GM21619 (cell line): ENCODE measurements around the gene TIPARP.
A peak's percentile ranks its signal among the peaks of the same experiment; 100 is the strongest.
"Not testable (repeated sequence)": the region's sequence is repeated elsewhere in the genome, so short reads cannot be mapped to it uniquely, and the experiment has no call there.

Source experiments
- ATAC-seq: cut with Tn5 transposase; IDR thresholded peaks from one replicate; pipeline ENCODE4 v1.9.1; 2021; ENCODE audit not compliant: unreplicated experiment

Gene TIPARP

DNA sequence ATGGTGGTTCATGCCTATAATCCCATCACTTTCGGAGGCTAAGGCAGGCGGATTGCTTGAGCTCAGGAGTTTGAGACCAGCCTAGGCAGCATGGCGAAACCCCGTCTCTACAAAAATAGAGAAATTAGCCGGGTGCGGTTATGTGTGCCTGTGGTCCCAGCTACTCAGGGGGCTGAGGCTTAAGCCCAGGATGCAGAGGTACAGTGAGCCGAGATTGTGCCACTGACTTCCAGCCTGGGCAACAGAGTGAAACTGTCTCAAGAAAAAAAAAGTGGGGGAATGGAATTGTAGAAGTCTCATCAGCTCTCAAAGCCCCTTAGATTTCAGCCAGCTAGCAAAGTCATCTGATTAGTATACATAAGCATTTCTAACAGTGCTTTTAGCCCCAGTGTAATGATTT lies 33.2 kb downstream of the TIPARP start:
- ATAC-seq, result no peak

DNA sequence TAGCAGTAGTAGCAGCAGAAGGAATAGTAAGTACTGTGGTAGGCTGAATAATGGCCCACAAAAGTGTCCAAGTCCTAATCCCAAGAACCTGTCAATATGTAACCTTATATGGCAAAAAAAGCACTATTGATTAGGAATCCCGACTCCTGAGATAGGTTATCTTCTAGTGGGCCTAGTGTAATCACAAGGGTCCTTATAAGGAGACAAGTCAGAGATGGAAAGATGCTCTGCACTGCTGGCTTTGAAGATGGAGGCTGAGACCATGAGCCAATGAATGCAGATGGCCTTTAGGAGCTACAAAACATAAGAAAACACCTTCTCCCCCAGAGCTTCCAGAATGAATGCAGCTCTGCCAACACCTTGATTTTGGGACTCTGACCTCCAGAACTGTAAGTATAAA lies 36.0 kb downstream of the TIPARP start:
- no peak for ATAC-seq

DNA sequence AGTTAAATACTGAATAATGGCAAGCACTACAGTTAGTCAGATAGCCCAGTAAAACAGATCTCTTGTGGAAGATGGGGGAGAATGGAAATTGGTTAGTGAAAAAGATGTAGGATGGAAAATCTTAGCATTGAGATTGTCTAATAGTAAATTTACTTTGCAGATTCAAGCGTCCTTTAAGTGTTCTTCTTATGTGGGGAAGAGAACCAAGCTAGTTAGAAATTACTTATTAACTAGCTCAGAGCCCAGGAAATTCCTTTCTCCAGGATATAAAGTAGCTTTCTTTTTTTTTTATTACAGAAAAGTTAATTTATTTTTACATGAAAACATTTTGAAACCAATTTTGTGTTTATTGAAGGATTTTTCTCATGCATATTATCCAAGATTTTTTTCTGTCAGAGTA lies 36.7 kb downstream of the TIPARP start:
- no peak for ATAC-seq

DNA sequence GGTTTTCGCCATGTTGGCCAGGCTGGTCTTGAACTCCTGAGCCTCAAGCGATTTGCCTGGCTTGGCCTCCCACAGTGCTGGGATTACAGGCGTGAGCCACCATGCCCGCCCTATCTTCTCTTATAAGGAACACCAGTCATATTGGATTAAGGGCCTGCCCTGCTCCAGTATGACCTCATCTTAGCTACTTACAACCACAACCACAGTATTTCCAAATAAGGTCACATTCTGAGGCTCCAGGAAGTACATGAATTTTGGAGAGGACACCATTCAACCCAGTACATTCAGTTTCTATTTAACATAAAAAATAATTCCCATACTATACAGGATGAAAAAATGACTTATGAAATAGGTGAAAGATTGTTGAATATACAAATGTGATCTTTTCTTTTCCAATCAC lies 37.6 kb downstream of the TIPARP start:
- peak; percentile 79 for ATAC-seq

DNA sequence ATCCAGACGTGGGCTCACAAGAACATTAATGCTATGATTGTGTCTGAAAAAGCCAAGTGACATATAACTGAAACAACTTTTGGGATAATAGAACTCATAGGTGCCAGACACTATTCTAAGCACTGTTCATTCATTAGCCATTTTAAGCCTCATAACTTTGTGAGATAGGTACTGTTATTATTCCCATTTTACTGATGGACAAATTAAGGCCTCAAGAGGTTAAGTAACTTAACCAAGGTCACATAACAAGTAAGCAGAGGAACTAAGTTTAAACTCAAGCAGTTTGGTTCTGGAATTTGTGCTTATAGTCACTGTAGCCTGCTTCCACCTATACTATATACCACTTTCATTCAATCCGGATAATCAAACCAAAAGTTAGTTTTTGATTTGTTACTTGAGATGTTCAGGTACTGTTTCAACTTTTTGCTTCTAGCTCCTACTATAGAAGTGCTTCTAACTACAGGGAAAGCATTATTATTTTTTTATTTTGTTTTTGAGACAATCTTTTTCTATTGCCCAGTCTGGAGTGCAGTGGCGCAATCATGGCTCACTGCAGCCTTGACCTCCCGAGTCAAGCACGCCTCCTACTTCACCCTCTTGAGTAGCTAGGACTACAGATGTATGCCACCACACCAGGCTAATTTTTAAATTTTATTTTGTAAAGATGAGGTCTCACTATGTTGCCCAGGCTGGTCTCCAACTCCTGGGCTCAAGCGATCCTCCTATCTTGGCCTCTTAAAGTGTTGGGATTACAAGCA lies 41.9 kb downstream of the TIPARP start:
- ATAC-seq, result no peak

DNA sequence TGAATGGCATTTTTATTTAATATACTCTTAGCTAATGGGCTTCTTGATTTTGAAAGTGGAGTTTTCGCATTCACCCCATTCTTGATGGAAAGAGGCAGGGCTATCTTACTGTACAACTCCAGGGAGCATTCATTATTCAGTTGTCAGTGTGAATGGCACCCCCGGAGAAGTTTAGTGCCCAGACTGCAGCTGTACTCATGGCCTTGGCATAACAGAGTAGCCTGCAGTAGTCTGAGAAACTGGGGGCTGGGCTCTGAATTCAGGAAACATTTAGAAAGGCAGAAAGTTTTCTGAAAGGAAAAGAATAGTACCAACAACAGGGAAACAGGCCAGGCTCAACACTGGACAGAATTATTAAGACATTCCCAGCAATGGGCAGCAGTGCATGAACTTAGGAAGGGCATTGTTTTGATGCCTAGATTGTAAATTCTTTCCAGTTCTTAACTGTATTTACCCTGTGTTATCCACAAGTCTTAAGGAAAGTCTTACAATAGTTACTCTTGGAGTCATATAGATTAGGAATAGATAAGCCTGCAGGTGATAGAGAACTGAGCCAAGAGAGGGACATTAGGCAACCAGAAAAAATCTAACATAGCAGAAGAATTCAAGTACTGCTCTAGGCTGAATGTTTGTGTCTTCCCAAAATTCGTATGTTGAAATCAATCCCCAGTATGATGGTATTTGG lies 44.4 kb downstream of the TIPARP start:
- no peak for ATAC-seq

DNA sequence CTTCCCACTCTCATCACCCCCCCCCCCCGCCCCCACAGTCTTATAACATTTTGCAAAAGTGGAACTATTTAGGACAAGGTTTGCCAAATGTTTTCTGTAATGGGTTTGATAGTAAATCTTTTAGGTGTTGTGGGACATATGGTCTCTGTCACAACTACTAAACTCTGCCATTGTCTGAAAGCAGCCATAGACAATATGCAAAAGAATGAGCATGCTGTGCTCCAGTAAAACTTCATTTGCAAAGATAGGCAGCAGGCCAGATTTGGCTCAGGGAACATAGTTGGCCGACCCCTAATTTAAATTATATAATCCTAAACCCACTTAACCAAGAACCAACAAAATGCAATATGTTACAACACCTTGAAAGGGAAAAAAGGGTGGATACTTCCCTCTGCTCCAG lies 46.4 kb downstream of the TIPARP start:
- no peak for ATAC-seq

DNA sequence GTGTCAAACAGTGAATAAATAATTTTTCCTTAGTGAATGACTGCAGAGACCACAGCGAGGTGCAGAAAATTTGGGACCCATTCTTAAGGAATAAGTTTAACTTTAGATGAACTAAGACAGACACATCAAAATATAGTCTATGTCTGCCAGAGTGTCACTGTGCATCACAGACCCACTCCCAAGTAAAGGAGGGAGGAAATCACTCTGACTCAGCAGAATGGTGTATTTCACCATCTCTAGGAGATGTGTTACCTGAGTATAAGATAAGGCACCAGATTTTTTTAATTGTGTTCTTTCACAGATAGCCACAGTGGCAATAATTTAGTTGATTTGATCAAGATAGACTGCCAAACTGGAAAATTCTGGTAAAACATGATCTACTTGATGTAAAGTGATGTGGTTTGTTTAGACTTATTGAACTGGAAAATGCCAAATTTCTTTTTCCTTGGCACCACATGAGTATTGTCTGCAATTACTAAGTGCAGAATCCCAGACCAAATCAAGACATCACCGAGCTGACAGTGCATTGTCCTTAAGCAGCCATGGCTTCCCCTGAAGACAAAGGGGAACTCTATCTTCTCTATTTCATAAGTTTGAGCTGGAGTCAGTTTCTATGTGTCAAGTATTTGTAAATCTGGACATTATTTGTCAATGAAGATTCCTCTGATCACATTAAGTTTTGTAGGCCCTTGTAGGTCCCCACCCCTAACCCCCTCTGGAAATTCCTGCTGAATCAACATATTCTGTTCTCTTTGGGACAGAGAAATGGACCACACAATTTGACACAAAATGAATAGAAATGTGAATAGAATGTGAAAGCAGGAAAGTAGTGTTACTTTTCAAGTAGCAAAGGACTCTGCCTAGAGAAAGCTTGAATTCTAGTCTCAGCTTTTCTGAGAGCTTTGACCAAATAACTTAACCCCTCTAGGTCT lies 47.6 kb downstream of the TIPARP start:
- ATAC-seq, result no peak

DNA sequence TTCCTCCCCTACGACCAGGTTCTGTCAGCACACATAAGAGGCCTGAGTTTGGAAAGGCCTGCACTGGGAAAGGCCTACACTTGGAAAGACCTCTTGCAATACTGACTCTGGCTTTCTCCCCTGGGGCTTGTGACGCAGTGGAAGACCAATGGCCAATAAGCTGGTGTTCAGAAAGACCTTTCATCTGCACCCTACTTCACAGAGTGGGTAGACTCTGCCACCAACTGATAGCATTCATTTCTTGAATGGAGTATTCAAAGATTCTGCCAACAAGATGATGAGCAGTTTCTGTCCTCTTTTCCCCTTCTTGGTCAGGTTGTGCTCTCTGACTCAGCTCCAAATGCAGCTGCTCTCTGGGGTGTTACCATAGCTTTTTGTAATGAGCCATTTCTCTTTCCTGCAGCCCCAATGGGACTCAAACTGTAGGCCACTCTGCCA lies 48.8 kb downstream of the TIPARP start:
- peak; percentile 45 for ATAC-seq

DNA sequence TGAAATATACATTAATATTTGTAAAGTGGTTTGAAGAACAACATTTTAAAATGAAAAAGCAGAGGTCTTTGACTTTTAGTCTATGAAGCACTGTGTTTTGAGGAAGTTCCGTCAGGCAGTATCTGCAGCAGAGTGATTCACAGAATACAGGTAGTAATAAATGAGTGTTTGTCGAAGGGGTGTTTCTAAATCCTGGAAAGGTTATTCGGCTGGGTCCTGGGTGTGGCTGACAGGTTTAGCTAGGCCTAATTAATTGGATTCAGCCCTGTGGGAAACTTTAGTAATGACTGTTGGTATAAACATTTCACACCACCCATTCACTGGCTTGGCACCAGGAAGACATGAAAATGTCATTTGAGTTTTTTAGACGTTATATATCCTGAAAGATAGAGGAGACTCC lies 51.3 kb downstream of the TIPARP start:
- no peak for ATAC-seq

DNA sequence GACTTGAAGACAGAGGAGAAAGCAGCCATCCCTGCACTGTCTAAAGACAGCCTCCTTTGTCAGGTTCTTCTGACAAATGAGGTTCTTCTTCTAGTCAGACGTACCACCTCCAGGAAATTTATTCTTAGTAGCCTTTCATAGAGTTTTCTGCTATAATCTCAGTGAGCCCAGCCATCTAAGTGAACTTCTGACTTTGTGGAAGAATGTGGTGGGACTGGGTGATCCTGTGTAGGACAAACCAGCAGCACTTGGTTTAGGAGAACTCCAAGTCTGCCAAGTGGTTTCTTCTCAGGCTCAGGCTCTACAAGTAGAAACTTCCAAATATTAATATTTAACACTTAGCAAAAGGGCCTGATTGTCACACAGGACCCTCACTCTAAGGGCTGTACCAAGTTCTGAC lies 52.1 kb downstream of the TIPARP start:
- ATAC-seq, result no peak

DNA sequence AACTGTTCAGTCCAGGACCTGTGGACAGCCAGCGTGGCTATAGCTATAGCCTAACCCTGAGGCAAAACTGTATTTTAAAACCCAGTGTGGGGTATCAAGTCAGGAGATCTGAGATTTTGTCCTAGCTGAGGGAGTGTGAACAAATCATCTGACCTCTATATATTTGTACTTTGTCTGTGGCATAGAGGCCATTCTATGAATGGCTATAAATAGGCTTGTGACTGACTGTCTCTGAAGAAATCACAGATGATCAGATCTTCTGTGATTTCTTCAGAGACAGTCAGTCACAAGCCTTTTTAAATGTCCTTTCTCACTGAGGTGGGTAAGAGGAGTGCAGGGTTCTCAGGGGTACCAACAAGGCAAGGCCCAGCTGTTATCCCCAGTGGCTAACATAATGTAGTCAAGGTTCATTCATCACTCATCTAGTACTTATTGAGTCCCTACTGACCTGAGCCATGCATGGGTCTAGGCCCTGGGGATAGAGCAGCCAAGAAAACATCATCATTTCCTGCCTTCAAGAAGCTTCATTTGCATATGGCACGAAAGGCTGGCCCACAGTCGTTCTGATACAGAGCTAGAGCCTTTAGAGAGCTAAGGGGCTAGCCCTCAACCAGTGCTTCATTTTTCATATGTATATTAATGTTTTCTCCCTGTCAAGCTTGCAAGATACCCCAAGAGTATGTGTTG lies 53.3 kb downstream of the TIPARP start:
- peak; percentile 93 for ATAC-seq

DNA sequence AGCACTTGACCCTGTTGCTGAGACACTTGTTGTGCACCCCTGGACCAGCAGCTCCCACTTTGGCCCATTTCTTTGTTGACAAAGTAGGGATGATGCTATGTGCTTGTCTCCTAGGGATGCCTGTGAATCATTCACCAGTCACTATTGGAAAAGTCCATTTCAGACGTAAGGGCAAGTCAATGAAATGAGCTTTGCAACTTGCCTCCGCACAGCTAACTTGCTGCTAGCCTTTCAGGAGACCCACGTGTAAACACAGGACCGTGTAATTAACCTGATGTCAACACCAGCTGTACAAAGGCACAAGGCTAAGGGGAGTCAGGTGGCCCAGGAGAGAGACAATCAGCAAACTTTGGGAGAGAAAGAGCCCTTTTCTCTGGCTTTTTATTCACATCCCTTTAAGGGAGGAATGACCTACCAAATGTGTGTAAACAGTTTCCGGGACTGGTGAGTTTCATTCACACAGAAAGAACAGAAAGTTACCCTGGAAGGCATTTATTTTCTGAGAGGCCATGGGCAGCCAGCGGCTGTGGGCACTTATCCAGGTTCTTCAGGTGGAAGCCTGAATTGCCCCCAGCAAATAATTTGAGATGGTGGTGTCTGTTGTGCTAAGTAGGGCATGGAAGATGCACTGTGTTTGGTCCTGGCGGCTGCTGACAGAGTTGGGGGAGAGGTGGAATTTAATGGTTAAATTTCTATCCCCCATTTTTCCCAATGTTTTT lies 54.0 kb downstream of the TIPARP start:
- ATAC-seq, result no peak

DNA sequence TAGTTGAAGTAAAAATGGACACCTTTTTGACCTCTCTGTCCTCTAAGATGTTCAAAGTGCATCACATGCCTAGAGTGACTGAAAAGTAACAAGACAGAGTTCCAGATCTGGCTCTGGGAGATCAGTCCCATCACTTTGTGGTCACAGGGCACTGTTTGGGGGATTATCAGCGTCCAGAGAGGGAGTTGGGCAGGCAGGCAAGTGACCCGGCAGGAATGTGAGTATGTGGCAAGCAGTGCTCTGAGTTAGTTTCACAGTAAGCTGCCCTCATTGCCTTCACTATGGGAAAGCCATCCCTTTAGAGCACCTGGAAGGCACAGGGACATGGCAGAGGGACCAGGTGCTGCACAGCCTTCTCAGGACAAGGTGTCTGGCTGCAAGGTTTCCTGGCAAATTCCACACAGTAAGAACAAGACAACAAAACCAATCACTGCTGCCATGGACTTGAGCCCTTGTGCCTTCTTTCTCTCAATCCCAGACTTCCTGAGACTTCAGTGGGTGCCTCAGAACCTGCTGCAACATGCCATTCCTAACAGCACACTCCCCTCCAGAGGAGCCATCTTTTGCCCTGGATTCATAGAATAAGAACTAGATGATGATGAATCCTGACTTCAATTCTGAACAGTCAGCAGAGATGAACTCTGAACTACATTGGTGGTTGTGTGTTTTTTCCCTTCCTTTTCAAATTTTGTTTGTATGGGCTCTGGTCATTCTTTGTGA lies 55.2 kb downstream of the TIPARP start:
- ATAC-seq, result no peak

DNA sequence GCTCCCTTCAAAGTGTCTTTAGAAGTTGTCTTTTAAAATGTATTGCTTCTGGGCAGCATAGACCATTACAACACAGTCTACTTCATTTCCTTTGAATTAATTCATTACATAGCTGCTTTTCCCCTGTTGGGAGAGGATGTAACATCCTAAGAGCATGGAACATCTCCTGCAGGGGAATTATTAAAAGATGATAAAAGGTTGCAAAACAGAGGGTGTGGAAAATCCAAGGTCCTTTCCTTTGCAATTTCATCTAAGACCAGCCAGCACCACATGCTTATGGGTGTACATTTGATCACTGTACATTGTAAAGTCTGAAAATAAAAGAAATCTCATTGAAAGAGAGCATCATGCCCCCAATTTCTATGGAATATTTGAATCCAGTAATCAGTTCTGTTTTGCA lies 57.4 kb downstream of the TIPARP start:
- no peak for ATAC-seq

DNA sequence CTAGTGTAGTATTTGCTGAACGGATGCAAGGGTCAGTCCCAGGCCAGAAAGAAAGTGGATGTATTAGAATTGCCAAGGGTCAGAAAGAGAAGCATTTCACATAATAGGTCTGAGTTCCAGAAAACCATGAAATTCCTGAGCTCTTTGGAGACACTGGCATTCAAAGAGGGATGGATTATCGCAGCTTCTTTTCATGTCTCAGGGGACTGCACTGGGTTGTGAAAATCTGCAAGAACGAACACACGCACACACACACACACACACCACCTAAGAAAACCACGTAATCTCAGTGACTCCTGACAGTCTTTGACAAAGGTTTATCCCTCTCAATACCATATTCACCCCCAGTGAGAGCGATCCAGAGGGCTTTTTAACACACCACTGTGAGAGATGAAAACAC lies 57.9 kb downstream of the TIPARP start:
- ATAC-seq, result no peak

DNA sequence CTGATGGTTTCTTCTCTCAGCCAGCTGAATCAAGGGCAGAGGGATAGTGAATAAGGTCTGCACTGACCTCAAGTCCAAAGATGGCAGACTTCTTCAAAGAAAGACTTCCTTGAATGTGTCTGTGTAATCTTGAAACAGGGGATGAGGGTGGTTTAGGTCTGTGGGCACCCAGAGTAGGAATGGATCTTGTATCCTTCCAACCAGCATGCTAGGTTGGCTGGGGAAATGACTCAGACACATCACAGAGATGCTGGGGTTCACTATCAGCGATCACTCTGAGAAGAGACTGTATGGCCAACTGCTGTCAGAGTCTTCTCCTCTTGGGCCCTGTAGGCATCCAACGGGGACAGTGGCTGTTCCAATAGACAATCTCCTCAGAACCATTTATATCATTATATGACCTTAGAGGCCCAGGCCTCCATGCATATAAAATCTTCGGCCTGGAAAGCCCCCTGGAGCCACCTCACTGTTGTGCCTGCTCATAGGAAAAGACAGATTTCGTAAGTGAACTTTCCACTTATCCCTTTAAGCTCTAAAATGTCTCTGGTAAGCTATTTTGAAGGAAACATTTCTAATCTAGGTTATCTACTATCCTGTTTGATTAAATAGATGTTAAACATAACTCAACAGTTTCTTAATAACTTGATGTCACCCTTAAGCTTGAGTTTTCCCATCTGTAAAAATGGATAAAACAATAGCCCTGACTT lies 58.5 kb downstream of the TIPARP start:
- ATAC-seq, result no peak

DNA sequence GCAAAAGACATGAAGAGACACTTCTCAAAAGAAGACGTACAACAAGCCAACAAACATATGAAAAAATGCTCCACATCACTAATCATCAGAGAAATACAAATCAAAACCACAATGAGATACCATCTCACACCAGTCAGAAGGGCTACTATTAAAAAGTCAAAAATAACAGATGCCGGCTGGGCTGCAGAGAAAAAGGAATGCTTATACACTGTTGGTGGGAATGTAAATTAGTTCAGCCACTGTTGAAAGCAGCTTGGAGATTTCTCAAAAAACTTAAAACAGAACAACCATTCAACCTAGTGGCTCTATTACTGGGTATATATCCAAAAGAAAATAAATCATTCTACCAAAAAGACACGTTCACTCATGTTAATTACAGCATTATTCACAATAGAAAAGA lies 60.3 kb downstream of the TIPARP start:
- not testable (repeated sequence) for ATAC-seq

DNA sequence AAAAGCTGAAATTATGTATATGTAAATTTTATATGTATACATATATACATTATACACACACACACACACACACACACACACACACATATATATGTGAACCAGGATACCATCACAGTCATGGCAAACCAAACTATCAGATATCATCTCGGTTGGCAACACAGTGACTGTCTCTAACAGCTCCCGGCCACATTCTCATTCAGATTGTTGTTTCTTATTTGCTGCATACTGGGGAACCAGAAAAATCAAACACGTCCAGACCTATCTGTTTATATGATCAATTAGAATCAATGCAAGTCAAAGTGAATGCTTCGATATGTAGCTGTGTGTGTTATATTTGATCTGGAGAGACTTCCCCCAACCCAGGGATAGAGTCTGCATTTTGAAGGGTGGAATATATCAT lies 61.1 kb downstream of the TIPARP start:
- ATAC-seq, result no peak
